Neural crest cell (in vitro differentiated cells): Measurements from ENCODE around the gene PMVK. TPM values are rescaled to one million over a fixed set of nuclear protein-coding genes. Genes with fewer than 3 reads are reported as not detected.

Experiments
- DNase-seq: peaks from one replicate; pipeline ENCODE4 v3.0.0; 2021; ENCODE audit warnings: low read depth, mixed read lengths, low spot score
- H3K27ac Mint-ChIP-seq: one replicate; pipeline ENCODE4 v1.8.0; 2021; ENCODE audit warnings: mild to moderate bottlenecking, mixed read lengths; ENCODE audit not compliant: unreplicated experiment
- H3K27me3 Mint-ChIP-seq: 2 replicates; pipeline ENCODE4 v1.8.0; 2021; ENCODE audit warnings: low read depth, mild to moderate bottlenecking, mixed read lengths
- H3K36me3 Mint-ChIP-seq: 2 replicates; pipeline ENCODE4 v1.8.0; 2021; ENCODE audit warnings: low read depth, mild to moderate bottlenecking, mixed read lengths
- H3K4me1 Mint-ChIP-seq: 2 replicates; pipeline ENCODE4 v1.8.0; 2021; ENCODE audit warnings: mixed read lengths
- H3K4me3 Mint-ChIP-seq: one replicate; pipeline ENCODE4 v1.8.0; 2021; ENCODE audit warnings: mild to moderate bottlenecking, mixed read lengths
- H3K9me3 Mint-ChIP-seq: 2 replicates; pipeline ENCODE4 v1.8.0; 2021; ENCODE audit warnings: mixed read lengths
- total RNA-seq: library from RNA; stranded (reverse); gene quantifications from 2 replicates; pipeline ENCODE4 v1.2.1, GENCODE V29; 2021
- TF ChIP-seq, protein P1 (sequence below): fragments of 200-600 bp; sonication (generic); conservative IDR thresholded peaks from 2 replicates; pipeline ENCODE4 v1.5.0; 2021; ENCODE audit warnings: antibody characterized with exemption, mild to moderate bottlenecking

Gene PMVK
- total RNA-seq, 1 donor from 2014 or later: 37.0 TPM

DNA sequence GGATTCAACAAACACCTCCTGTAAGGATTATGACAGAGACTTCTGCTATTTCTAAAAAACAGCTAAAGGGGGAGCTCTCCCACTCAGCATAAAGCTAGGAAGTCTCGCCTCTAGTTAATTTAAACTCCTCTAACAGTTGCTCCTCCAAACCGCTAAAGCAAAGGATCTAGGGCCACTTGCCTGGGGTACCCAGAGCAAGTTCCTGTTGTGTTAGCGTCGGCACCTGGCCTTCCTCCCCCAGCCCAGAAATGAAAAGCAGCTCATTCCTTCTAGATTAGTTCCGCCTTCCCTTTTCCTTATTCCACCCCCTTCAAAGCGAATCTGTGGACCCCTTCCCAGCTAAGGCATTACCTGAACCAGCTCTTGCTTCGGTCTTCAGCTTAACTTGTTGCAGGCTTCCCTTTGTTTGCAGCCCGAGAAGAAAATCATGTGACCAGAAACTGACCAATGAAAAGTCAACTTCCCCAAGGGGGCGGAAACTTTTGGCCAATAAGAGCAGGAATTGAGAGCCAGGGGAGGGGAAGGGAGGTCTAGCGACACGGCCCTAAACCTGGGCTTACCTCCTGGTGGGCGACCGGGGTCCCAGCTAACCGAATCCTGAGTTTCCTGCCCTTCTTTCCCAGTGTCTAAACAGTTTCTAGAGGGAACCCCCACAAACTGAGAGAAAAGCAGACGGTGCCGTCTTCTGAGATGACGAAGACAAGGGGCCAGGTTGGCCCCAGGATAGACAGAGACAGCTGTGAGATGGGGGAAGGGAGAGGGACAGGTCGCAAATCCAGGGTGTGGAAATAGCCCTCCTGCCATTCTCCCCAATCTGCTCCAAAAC lies 19.4 kb upstream of the PMVK start, which contains the start of gene PBXIP1:
Gene PBXIP1 (minus strand): TSS at position 382 of the 826 bp plus-strand sequence. CDS start 2,378 bp downstream, outside the sequence.
- Mint-ChIP-seq H3K27me3 (no peaks in the 10 kb centered on the region), H3K36me3 (no peaks in the 10 kb centered on the region), H3K4me1 (peaks cover 59% of the 10 kb centered on the region), H3K4me3 (peak within 1 kb of the TSS; percentile 90), H3K27ac (peak within 1 kb of the TSS; percentile 98), H3K9me3 (no peaks in the 10 kb centered on the region)
- TF ChIP-seq, protein P1, sequence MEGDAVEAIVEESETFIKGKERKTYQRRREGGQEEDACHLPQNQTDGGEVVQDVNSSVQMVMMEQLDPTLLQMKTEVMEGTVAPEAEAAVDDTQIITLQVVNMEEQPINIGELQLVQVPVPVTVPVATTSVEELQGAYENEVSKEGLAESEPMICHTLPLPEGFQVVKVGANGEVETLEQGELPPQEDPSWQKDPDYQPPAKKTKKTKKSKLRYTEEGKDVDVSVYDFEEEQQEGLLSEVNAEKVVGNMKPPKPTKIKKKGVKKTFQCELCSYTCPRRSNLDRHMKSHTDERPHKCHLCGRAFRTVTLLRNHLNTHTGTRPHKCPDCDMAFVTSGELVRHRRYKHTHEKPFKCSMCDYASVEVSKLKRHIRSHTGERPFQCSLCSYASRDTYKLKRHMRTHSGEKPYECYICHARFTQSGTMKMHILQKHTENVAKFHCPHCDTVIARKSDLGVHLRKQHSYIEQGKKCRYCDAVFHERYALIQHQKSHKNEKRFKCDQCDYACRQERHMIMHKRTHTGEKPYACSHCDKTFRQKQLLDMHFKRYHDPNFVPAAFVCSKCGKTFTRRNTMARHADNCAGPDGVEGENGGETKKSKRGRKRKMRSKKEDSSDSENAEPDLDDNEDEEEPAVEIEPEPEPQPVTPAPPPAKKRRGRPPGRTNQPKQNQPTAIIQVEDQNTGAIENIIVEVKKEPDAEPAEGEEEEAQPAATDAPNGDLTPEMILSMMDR: peak; percentile 8
- DNase-seq: peak; percentile 74

DNA sequence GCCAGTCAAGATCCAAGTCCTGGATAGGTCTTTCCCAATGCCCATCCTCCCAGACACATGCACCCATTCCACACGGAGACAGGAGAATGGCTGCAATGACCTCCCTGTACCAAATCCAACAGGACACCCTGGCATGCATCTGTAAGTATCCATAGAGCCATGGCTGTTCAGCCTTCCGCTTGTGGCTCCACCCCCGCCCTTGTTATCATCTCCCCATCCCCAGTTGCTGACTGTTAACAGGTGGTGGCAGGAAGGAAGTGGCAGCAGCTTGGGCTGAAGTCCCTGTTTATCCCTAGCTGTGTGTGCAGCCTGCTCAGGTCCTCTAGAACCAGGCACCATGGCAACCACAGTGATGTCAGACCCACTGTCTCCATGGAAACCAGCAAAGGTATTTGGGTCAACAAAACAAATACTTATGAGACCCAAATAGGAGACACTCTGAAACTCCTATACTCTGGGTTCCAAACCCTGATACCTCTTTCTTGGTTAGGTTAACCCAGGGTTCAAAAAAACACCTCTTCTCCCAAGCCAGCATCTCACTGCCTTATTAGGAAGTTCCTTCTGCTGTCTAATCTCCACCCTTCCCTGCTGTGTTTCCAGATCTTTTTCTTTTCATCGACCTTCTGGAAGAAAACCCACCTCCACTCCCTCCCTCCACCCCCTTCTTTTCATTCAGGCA lies 18.7 kb upstream of the PMVK start:
- Mint-ChIP-seq H3K27me3 (no peaks in the 10 kb centered on the region), H3K9me3 (no peaks in the 10 kb centered on the region), H3K4me1 (peaks cover 53% of the 10 kb centered on the region), H3K27ac (peak overlapping the region; percentile 98), H3K36me3 (no peaks in the 10 kb centered on the region), H3K4me3 (peak overlapping the region; percentile 90)
- TF ChIP-seq, protein P1: no peak
- DNase-seq: no peak

DNA sequence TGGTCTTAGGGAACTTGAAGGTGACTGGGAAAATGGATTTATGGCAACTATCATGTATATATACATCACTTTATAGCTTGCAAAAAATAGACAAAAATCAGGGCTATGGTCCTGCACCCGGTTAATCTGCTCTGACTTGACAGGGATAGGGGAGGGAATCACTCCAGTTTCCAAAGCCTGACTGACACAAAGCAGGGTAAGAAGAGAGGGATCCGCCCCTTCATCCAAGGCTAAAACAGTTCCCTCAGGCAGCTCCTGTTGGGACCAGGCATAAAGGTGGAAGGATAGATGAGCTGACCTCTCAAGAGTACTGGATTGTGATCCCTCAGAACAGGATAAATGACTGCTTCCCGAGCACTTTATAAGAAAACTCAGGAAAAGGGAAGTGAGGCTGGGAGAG lies 18.0 kb upstream of the PMVK start:
- Mint-ChIP-seq H3K36me3 (no peaks in the 10 kb centered on the region), H3K9me3 (no peaks in the 10 kb centered on the region), H3K4me1 (peaks cover 53% of the 10 kb centered on the region), H3K27ac (peak overlapping the region; percentile 98), H3K27me3 (no peaks in the 10 kb centered on the region), H3K4me3 (peak overlapping the region; percentile 90)
- DNase-seq: no peak
- TF ChIP-seq, protein P1: no peak

DNA sequence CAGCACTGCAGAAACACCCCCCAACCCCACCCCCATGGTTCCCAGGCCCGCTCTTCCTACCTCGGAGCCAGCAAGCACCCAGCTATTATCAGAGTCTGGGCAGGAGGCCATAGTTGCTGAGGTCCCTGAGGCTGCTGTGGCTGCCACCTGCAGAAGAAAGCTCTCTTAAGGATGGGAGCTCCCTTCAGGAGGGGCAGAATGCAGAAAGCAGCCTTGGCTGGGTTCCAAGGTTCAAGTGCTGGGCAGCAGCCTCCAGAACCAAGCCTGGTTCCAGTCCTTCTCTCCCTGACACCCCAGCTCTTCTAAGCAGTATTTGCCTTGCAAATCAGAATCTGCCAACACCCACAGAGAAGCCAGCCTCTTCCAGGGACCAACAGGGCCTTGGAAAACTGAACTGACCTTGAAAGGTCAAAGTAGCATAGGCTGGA lies 17.1 kb upstream of the PMVK start:
- TF ChIP-seq, protein P1: no peak
- Mint-ChIP-seq H3K27me3 (no peaks in the 10 kb centered on the region), H3K36me3 (no peaks in the 10 kb centered on the region), H3K9me3 (no peaks in the 10 kb centered on the region), H3K4me3 (no peak overlapping the region), H3K27ac (no peak overlapping the region), H3K4me1 (peaks cover 53% of the 10 kb centered on the region)
- DNase-seq: no peak

DNA sequence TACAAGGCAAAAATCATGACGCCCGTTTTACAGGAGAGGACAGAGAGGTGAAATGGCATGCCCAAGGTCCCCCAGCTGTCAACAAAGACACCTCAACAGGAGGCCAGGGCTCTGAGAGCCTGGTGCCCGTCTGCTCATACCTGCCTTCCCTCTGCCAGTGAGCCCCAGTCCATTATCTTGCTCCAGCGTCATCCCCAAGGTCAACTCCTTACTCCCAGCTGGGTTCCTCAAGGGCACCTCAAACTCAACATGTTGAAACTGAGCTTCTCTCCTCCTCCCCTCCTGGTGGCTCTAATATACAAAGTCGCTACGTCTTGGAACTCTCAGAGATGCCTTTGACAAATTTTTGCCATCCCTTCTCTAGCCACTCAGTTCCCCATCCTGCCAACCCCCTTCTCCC lies 16.1 kb upstream of the PMVK start:
- Mint-ChIP-seq H3K27me3 (no peaks in the 10 kb centered on the region), H3K9me3 (no peaks in the 10 kb centered on the region), H3K27ac (peak overlapping the region; percentile 90), H3K4me3 (peak overlapping the region; percentile 44), H3K4me1 (peaks cover 53% of the 10 kb centered on the region), H3K36me3 (no peaks in the 10 kb centered on the region)
- TF ChIP-seq, protein P1: no peak
- DNase-seq: no peak
